NCI-H446 treated with DMSO at 0.1 percent for 48 hours (cell line): ENCODE data around the gene GCHFR.

Source experiments
- DNase-seq: peaks from one replicate; lab custom pipeline; 2025; lab: John Stamatoyannopoulos, UW

Gene GCHFR

GRCh38 chr15:40763801-40764628 is at the start of gene GCHFR:
Gene GCHFR (plus strand): TSS chr15:40764068. CDS start chr15:40764181, 113 bp downstream.
- DNase-seq = no peak

DNA sequence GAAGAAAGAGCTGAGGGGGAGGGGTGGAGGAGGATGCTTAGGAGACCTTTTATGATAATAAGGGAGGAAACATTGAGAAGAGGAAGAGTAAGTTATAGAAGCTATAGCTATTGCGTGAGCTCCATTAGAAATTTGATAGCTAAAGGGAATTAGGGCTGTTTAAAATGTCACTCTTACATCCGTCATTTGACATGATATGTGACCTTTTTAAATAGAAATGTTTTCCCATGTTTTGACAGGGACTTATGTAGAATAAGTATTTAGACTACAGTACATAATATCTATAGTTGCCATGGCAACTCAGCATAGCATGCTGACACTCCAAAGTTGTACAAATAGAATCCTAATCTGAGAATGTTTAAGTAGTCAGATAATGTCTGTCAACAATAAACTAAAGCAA is 49.7 kb upstream of the GCHFR start:
- DNase-seq = no peak

DNA sequence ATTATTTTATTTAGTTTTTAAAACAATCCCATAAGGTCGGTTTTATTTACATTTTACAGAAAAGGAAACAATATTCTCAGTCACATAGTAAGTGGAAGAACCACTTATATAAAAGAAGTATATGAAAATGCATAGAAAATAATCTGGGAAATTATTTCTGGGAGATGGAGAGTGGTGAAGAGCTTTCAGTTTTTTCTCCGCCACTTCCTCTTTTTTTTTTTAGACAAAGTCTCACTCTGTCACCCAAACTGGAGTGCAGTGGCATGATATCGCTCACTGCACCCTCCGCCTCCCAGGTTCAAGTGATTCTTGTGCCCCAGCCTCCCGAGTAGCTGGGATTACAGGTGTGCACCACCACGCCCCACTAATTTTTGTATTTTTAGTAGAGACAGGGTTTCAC is 47.7 kb upstream of the GCHFR start:
- DNase-seq = no peak

- DNase-seq = no peak
Observed at GRCh38 chr15:40721701-40722100, 42.2 kb upstream of the GCHFR start.

- no peak for DNase-seq
Observed at GRCh38 chr15:40722354-40722753, 41.5 kb upstream of the GCHFR start.

GRCh38 chr15:40722934-40723333 is 40.9 kb upstream of the GCHFR start:
- DNase-seq = no peak

GRCh38 chr15:40723919-40724318 is 39.9 kb upstream of the GCHFR start:
- no peak for DNase-seq

GRCh38 chr15:40731034-40731433 is 32.8 kb upstream of the GCHFR start:
- DNase-seq = no peak

- DNase-seq = no peak
Observed at GRCh38 chr15:40736575-40736974, 27.3 kb upstream of the GCHFR start.

GRCh38 chr15:40737048-40737447 is 26.8 kb upstream of the GCHFR start:
- DNase-seq = no peak

DNA sequence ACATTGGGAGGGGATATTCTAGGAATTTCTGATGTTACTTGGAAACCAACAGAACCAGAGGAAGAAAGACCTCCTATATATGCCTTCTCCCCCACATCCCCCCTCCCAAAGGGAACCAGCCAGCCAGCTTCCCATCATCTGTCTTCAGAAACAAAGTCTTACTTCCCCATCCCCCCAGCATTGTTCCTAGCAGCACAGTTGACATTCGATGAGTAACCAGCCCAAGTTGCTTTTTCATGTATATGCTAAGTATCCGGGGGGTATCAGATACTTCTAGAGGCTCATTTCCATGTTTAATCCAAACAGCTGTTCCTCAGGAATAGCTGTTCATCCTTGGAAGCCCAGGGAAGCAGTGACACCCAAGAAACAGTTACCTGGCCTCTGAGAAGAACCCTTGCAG is 24.8 kb upstream of the GCHFR start:
- no peak for DNase-seq

- DNase-seq = no peak
Observed at GRCh38 chr15:40739854-40740253, 24.0 kb upstream of the GCHFR start.

GRCh38 chr15:40743485-40743901 is 20.4 kb upstream of the GCHFR start:
- DNase-seq = no peak

DNA sequence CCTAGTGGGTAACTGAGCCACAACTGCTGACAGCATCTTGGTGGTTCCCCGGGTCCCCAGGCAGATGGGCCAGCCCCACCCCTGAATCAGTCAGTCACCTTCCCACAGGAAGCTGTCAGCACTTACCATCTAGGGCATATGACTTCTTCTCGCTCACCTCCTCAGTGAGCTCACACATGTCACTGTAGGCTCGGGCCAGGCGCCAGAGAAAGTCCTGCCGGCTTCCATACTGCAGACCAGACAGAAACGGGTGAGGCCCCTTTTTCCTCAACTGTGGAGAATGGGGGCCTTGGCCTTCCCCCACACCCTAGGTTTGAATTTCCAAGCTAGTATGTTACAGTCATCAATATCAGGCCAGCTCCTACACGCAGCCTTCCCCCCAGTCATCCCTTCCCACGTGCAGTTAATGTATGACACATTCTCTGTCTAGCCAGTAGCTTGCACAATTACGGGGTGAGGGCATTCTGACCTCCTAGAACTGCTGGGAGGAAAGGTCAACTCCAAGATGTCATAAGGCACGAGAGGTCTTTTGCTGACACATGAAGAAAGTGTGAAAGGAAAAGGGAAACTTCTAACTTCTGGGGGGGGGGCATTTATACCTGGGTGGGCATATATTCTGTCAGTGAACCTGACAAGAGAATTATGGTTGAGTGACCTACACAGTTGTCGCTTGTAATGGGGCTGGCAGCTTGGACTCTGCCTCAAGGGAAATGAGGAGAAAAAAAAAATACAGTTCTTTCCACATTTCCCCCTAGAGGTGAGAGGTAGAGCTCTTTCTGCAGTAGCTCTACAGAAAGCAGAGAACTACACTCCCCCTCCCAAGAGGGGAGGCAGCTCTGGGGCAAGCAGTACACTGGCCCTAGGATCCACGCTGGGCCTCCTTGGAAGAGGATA is 19.7 kb upstream of the GCHFR start:
- no peak for DNase-seq

DNA sequence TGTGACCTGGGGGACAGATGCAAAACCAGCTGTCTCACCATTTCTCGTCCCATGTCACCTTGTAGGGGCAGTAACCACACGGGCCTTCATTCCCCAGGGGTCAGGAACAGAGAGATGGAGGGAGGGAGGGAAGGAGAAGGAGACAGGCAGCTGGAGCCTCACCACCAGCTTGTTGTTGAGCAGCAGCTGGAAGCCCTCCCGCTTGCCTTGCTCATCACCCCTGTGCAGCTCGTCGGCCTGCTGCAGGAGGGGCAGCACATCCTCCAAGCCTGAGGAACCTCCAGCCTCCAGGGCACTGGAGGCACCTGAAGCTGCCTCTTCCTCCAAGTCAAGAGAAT is 19.1 kb upstream of the GCHFR start:
- no peak for DNase-seq

GRCh38 chr15:40746916-40747418 is 16.9 kb upstream of the GCHFR start:
- no peak for DNase-seq

GRCh38 chr15:40747685-40748631 is 15.9 kb upstream of the GCHFR start:
- no peak for DNase-seq

GRCh38 chr15:40749151-40749630 is 14.7 kb upstream of the GCHFR start:
- DNase-seq = no peak

DNA sequence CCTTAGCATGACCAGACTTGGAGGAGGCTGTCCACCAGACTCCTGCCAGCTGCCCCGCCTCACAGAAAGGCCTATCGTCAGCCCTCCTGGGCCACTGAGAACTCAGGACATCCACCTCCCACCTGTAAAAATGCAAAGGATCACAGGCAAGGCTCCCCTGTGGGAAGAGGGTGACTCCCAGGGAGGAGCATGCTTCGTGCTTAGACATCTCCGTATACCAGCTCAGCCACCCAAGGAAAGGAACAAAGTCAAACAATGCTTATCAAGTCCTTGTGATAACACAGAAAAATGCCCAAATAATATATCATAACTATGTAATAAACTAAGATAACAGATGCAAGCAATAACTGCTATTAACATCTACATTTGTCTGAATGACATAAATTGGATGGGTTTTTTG is 13.0 kb upstream of the GCHFR start:
- no peak for DNase-seq

GRCh38 chr15:40751745-40752144 is 12.1 kb upstream of the GCHFR start:
- no peak for DNase-seq

- DNase-seq = no peak
Observed at GRCh38 chr15:40754574-40754882, 9.3 kb upstream of the GCHFR start.
